Body of pancreas (tissue), 4 donors: ENCODE results near the gene SIPA1L2.

Source experiments
- POLR2A ChIP-seq, 3 donors: fragments of 450-650 bp; IDR thresholded peaks; one replicate each; pipeline ENCODE4 v1.6.1; 2016; ENCODE audit warnings: antibody characterized with exemption in 3 of 3, mild to moderate bottlenecking in 2 of 3
- TF ChIP-seq, protein P1 (sequence below), 7 experiments: fragments of 450-650 bp in 4 of 7; fragments of 200-600 bp in 3 of 7; sonication (generic) in 3 of 7; IDR thresholded peaks; one replicate each; pipeline ENCODE4 v1.5.1; 2016 to 2019; ENCODE audit warnings: antibody characterized with exemption in 7 of 7

DNA sequence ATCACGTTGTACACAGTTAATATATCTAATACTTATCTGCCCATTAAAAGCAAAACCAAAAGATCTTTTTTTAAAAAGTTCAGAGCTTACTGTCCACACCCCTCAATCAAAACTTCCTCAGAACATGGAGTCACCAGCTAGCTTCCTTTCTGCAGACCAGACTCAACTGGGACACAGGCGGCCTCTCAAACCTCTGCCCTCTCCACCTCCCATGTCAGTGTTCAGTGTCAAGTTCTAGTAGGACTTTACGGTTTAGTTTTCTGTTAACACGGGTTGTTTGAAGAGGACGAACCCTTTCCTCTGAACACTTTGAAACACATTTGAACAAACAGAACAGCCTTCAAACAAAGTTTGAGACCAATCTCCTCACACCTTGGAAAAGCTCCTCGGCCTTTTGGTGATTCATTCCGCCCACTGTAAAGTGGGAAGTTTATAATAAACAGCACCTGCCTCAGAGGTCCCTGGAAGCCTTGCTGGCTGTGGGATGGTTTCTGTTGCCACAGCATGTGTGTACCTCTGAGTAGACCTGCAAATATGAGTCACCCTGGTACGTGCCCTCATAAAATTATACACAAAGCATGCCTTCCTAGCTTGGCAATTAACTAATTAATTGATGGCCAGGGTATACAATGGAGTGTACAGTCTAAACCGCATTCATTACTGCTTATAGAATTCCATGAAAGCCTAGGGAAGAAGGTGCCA is 48.4 kb upstream of the SIPA1L2 start:
- TF ChIP-seq, protein P1, sequence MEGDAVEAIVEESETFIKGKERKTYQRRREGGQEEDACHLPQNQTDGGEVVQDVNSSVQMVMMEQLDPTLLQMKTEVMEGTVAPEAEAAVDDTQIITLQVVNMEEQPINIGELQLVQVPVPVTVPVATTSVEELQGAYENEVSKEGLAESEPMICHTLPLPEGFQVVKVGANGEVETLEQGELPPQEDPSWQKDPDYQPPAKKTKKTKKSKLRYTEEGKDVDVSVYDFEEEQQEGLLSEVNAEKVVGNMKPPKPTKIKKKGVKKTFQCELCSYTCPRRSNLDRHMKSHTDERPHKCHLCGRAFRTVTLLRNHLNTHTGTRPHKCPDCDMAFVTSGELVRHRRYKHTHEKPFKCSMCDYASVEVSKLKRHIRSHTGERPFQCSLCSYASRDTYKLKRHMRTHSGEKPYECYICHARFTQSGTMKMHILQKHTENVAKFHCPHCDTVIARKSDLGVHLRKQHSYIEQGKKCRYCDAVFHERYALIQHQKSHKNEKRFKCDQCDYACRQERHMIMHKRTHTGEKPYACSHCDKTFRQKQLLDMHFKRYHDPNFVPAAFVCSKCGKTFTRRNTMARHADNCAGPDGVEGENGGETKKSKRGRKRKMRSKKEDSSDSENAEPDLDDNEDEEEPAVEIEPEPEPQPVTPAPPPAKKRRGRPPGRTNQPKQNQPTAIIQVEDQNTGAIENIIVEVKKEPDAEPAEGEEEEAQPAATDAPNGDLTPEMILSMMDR (IDR thresholded peaks at IDR 0.05) = no peak
- TF ChIP-seq POLR2A (IDR thresholded peaks at IDR 0.05) = no peak
